IMR-90 (cell line): Measurements from ENCODE around the gene CAMTA1. TPM values are rescaled to one million over a fixed set of nuclear protein-coding genes. Genes with fewer than 3 reads are reported as not detected.

ENCODE experiments used
- ATAC-seq: fragments of 200-7000 bp; cut with Tn5 transposase; 2 replicates; pipeline ENCODE4 v1.9.1; 2020; ENCODE audit warnings: low read depth, mild to moderate bottlenecking, moderate library complexity
- BruUV-seq: library from RNA; stranded (reverse); fragments of 400-500 nt; replicated peaks from 2 replicates; lab custom pipeline; 2021; lab: Mats Ljungman, UMichigan
- CTCF ChIA-PET: fragments of 300-600 bp; formaldehyde crosslinking; extraction: SDS; loops from one replicate; lab custom pipeline; 2021; ENCODE audit warnings: antibody characterized with exemption; lab: Yijun Ruan, JAX
- POLR2A ChIA-PET: fragments of 300-600 bp; sonication (Branson Sonifier 250); formaldehyde crosslinking; loops from one replicate; lab custom pipeline; 2022; ENCODE audit warnings: antibody characterized with exemption; ENCODE audit not compliant: unreplicated experiment; lab: Charles Lee
- DNase-seq: peaks from one replicate; pipeline ENCODE4 v3.0.0; 2013
- H2AFZ ChIP-seq: replicated peaks from 2 replicates; pipeline ENCODE3; 2013; ENCODE audit warnings: low read length, mild to moderate bottlenecking; ENCODE audit not compliant: poor library complexity
- H2AK5ac ChIP-seq: 2 replicates; pipeline ENCODE4 v1.6.1; 2013; ENCODE audit warnings: low read depth, low read length, inconsistent platforms
- H2AK9ac ChIP-seq: replicated peaks from 2 replicates; pipeline ENCODE3; 2013; ENCODE audit warnings: mild to moderate bottlenecking, low read depth, low read length, moderate library complexity; ENCODE audit not compliant: poor library complexity
- H2BK120ac ChIP-seq: 2 replicates; pipeline ENCODE4 v1.6.1; 2013; ENCODE audit warnings: low read depth, low read length, inconsistent platforms
- H2BK15ac ChIP-seq: 3 replicates; pipeline ENCODE4 v1.6.1; 2013; ENCODE audit warnings: low read depth, low read length, inconsistent platforms
- H2BK20ac ChIP-seq: 2 replicates; pipeline ENCODE4 v1.6.1; 2013; ENCODE audit warnings: low read depth, mild to moderate bottlenecking, inconsistent platforms, low read length, moderate library complexity
- H2BK5ac ChIP-seq: 2 replicates; pipeline ENCODE4 v1.6.1; 2013; ENCODE audit warnings: mild to moderate bottlenecking, low read depth, low read length, inconsistent platforms; ENCODE audit not compliant: poor library complexity, severe bottlenecking
- H3K14ac ChIP-seq: replicated peaks from 2 replicates; pipeline ENCODE4 v1.6.1; 2013; ENCODE audit warnings: low read depth, low read length, inconsistent platforms
- H3K18ac ChIP-seq: 2 replicates; pipeline ENCODE4 v1.6.1; 2013; ENCODE audit warnings: low read depth, low read length, control low read depth
- H3K23ac ChIP-seq: 2 replicates; pipeline ENCODE4 v1.6.1; 2013; ENCODE audit warnings: low read depth, low read length, inconsistent platforms
- H3K27ac ChIP-seq: 2 replicates; pipeline ENCODE4 v1.5.1; 2013; ENCODE audit warnings: mild to moderate bottlenecking, control low read depth, low read length; ENCODE audit not compliant: insufficient read depth
- H3K27me3 ChIP-seq: 2 replicates; pipeline ENCODE4 v1.6.1; 2013; ENCODE audit warnings: low read length; ENCODE audit not compliant: control insufficient read depth, insufficient read depth
- H3K36me3 ChIP-seq: 2 replicates; pipeline ENCODE4 v1.6.1; 2013; ENCODE audit warnings: low read length, mixed read lengths; ENCODE audit not compliant: control insufficient read depth, insufficient read depth
- H3K4ac ChIP-seq: 2 replicates; pipeline ENCODE4 v1.6.1; 2013; ENCODE audit warnings: low read depth, low read length, inconsistent platforms
- H3K4me1 ChIP-seq: 2 replicates; pipeline ENCODE4 v1.6.1; 2013; ENCODE audit warnings: low read length, mixed read lengths; ENCODE audit not compliant: control insufficient read depth, insufficient read depth
- H3K4me2 ChIP-seq: 2 replicates; pipeline ENCODE4 v1.6.1; 2013; ENCODE audit warnings: low read depth, mild to moderate bottlenecking, control low read depth, low read length, moderate library complexity
- H3K4me3 ChIP-seq: 2 replicates; pipeline ENCODE4 v1.5.1; 2013; ENCODE audit warnings: low read depth, mild to moderate bottlenecking, control low read depth, low read length, moderate library complexity; ENCODE audit not compliant: insufficient read depth
- H3K56ac ChIP-seq: 2 replicates; pipeline ENCODE4 v1.6.1; 2013; ENCODE audit warnings: low read length, inconsistent platforms; ENCODE audit not compliant: insufficient read depth; ENCODE audit errors: extremely low read depth
- H3K79me1 ChIP-seq, 2 experiments: 2 replicates each; pipeline ENCODE4 v1.6.1; 2013; ENCODE audit warnings: low read length in 2 of 2, inconsistent platforms in 1 of 2, low read depth in 1 of 2
- H3K9ac ChIP-seq: 2 replicates; pipeline ENCODE4 v1.6.1; 2013; ENCODE audit warnings: low read depth, low read length, control low read depth
- H3K9me1 ChIP-seq: 2 replicates; pipeline ENCODE4 v1.6.1; 2013; ENCODE audit warnings: low read length, inconsistent platforms; ENCODE audit not compliant: insufficient read depth
- H3K9me3 ChIP-seq: 2 replicates; pipeline ENCODE4 v1.6.1; 2013; ENCODE audit warnings: low read length; ENCODE audit not compliant: control insufficient read depth, insufficient read depth
- H4K20me1 ChIP-seq: 2 replicates; pipeline ENCODE4 v1.6.1; 2013; ENCODE audit warnings: low read length, inconsistent platforms; ENCODE audit not compliant: insufficient read depth
- H4K5ac ChIP-seq: 2 replicates; pipeline ENCODE4 v1.6.1; 2013; ENCODE audit warnings: mild to moderate bottlenecking, low read depth, low read length, control low read depth
- H4K8ac ChIP-seq, 2 experiments: 2 replicates each; pipeline ENCODE4 v1.6.1; 2013; ENCODE audit warnings: low read depth in 2 of 2, low read length in 2 of 2, control low read depth in 1 of 2, inconsistent platforms in 1 of 2
- H4K91ac ChIP-seq: 2 replicates; pipeline ENCODE4 v1.6.1; 2013; ENCODE audit warnings: low read depth, low read length, inconsistent platforms; ENCODE audit not compliant: insufficient read depth
- BHLHE40 ChIP-seq: fragments of 150-350 bp; IDR thresholded peaks from 2 replicates; pipeline ENCODE4 v1.6.1; 2016; ENCODE audit warnings: mild to moderate bottlenecking, low read depth, low read length
- CEBPB ChIP-seq: IDR thresholded peaks from 2 replicates; pipeline ENCODE4 v1.6.1; 2012; ENCODE audit warnings: low read depth, low read length, improper control_type of control experiment
- CHD1 ChIP-seq: IDR thresholded peaks from 2 replicates; pipeline ENCODE4 v1.6.1; 2012; ENCODE audit warnings: low read depth, low read length, improper control_type of control experiment
- FOS ChIP-seq: fragments of 150-350 bp; IDR thresholded peaks from 2 replicates; pipeline ENCODE4 v1.6.1; 2016; ENCODE audit warnings: low read depth, low read length
- MXI1 ChIP-seq: IDR thresholded peaks from 2 replicates; pipeline ENCODE4 v1.6.1; 2012; ENCODE audit warnings: low read depth, mild to moderate bottlenecking, low read length, moderate library complexity, borderline replicate concordance
- NFE2L2 ChIP-seq: fragments of 150-350 bp; IDR thresholded peaks from 2 replicates; pipeline ENCODE4 v1.6.1; 2016; ENCODE audit warnings: low read depth, mild to moderate bottlenecking, low read length
- RCOR1 ChIP-seq: IDR thresholded peaks from 2 replicates; pipeline ENCODE4 v1.6.1; 2012; ENCODE audit warnings: mild to moderate bottlenecking, low read length, improper control_type of control experiment; ENCODE audit not compliant: insufficient replicate concordance
- SMC3 ChIP-seq: fragments of 150-350 bp; IDR thresholded peaks from 2 replicates; pipeline ENCODE4 v1.6.1; 2016; ENCODE audit warnings: low read depth, mild to moderate bottlenecking, antibody characterized with exemption, low read length, moderate library complexity
- USF2 ChIP-seq: fragments of 150-350 bp; IDR thresholded peaks from 2 replicates; pipeline ENCODE4 v1.6.1; 2017; ENCODE audit warnings: mild to moderate bottlenecking, antibody characterized with exemption, low read length, low read depth
- WGBS, 2 experiments: methylation state at CpG; one replicate each; pipeline versions ENCODE4 v1.1.5 to v1.1.7; 2013; ENCODE audit warnings: missing lambda C conversion rate in 2 of 2; ENCODE audit not compliant: insufficient read length in 1 of 2; ENCODE audit errors: extremely low coverage in 2 of 2; 5-methylcytosine and 5-hydroxymethylcytosine counted together
- dilution Hi-C: fragments of 300-500 bp; cut with HindIII; formaldehyde crosslinking; loops from one replicate; pipeline ENCODE4 v1.14.3; 2018; ENCODE audit warnings: low sequenced_read_pairs; ENCODE audit not compliant: unreplicated experiment
- in situ Hi-C: fragments of 300-500 bp; cut with MboI; formaldehyde crosslinking; loops from 3 replicates; pipeline ENCODE4 v1.14.3; 2019; ENCODE audit warnings: low sequenced_read_pairs, inconsistent platforms, mixed read lengths
- intact Hi-C: fragments of 100-400 bp; cut with micrococcal nuclease; formaldehyde crosslinking; loops from 2 replicates; pipeline ENCODE4 v1.10.0; 2022
- polyA plus RNA-seq, 3 experiments: library from polyadenylated mRNA; depleted of rRNA; stranded (reverse); fragments of >200 nt; gene quantifications; 2 replicates each; pipeline ENCODE4 v1.2.3, GENCODE V29; 2012; ENCODE audit warnings: low replicate concordance in 1 of 3
- total RNA-seq: library from RNA; depleted of rRNA; stranded (reverse); fragments of >200 nt; gene quantifications from 2 replicates; pipeline ENCODE4 v1.2.3, GENCODE V29; 2012

Gene CAMTA1
- total and polyA plus RNA-seq, 2 of the 4 experiments (the other 2 are of a cell fraction): 35.5 to 74.3 TPM

- Histone ChIP-seq H3K27ac (no peak overlapping the region), H3K14ac (no peak overlapping the region), H3K4me3 (no peak overlapping the region), H2BK20ac (no peak overlapping the region), H4K8ac (no peak overlapping the region), H3K56ac (no peak overlapping the region), H3K79me1 (peaks cover 4 to 7% of the 10 kb centered on the region in 2 experiments), H3K9me1 (peaks cover 6% of the 10 kb centered on the region; the same call in 1 of the 2 replicates), H2BK15ac (no peak overlapping the region), H3K36me3 (no peaks in the 10 kb centered on the region), H4K5ac (no peak overlapping the region), H3K4me2 (no peak overlapping the region), H3K27me3 (peaks cover 5% of the 10 kb centered on the region), H4K20me1 (peaks cover 3% of the 10 kb centered on the region; the same call in 1 of the 2 replicates), H4K91ac (no peak overlapping the region), H2BK120ac (no peak overlapping the region), H2AFZ (no peak overlapping the region), H3K23ac (no peak overlapping the region), H2AK5ac (no peak overlapping the region), H3K4ac (no peak overlapping the region), H3K9me3 (no peaks in the 10 kb centered on the region), H3K4me1 (no peaks in the 10 kb centered on the region), H2AK9ac (no peak overlapping the region), H3K18ac (no peak overlapping the region), H3K9ac (no peak overlapping the region), H2BK5ac (no peak overlapping the region)
- ChIA-PET POLR2A (no interaction called here), CTCF (interaction anchor here (1.5 kb wide), 1 partner anchor 98 kb away, joined by 9 read pairs; no protein-coding TSS in a partner anchor)
- dilution Hi-C loops: no loop called here
- no TSS peak for BruUV-seq
- in situ Hi-C loops: no loop called here
- no peak for TF ChIP-seq CEBPB
- no peak for TF ChIP-seq RCOR1
- no peak for TF ChIP-seq USF2
- TF ChIP-seq BHLHE40: no peak
- TF ChIP-seq CHD1: no peak
- TF ChIP-seq FOS: no peak
- TF ChIP-seq SMC3: no peak
- no peak for TF ChIP-seq MXI1
- TF ChIP-seq NFE2L2: no peak
- DNase-seq (no peak), ATAC-seq (no peak)
- intact Hi-C loops: no loop called here
- WGBS, 2 experiments: no CpG with 5 or more reads among the region's 4 CpGs
These were observed 981.9 kb downstream of the CAMTA1 start for GRCh38 chr1:7767176-7767575.
